Osteoblast (primary cell): ENCODE results near the gene RNF31. TPM values are rescaled to one million over a fixed set of nuclear protein-coding genes. Genes with fewer than 3 reads are reported as not detected.

Experiments used
- DNase-seq: peaks from one replicate; pipeline ENCODE4 v3.0.0; 2011; ENCODE audit warnings: low spot score, mixed read lengths; ENCODE audit not compliant: insufficient read length; ENCODE audit errors: missing footprints
- H2AFZ ChIP-seq: 2 replicates; pipeline ENCODE4 v1.6.0; 2011; ENCODE audit warnings: mild to moderate bottlenecking, low read length
- H3K27ac ChIP-seq: 2 replicates; pipeline ENCODE4 v1.5.1; 2011; ENCODE audit warnings: mild to moderate bottlenecking, low read depth, low read length, moderate library complexity
- H3K27me3 ChIP-seq: 2 replicates; pipeline ENCODE4 v1.6.0; 2012; ENCODE audit warnings: mild to moderate bottlenecking, control low read depth, inconsistent platforms, low read length, moderate library complexity; ENCODE audit not compliant: insufficient read depth
- H3K36me3 ChIP-seq: 2 replicates; pipeline ENCODE4 v1.5.1; 2011; ENCODE audit warnings: mild to moderate bottlenecking, low read length, control low read depth, moderate library complexity; ENCODE audit not compliant: insufficient read depth
- H3K4me1 ChIP-seq: 2 replicates; pipeline ENCODE4 v1.5.1; 2011; ENCODE audit warnings: mild to moderate bottlenecking, low read length, control low read depth, moderate library complexity; ENCODE audit not compliant: insufficient read depth
- H3K4me2 ChIP-seq: 2 replicates; pipeline ENCODE4 v1.6.0; 2011; ENCODE audit warnings: mild to moderate bottlenecking, low read length; ENCODE audit not compliant: insufficient read depth
- H3K4me3 ChIP-seq: fragments of 200-600 bp; sonication (generic); 3 replicates; pipeline ENCODE4 v1.5.1; 2012; ENCODE audit warnings: mild to moderate bottlenecking, low read length, inconsistent platforms; ENCODE audit not compliant: insufficient read depth
- H3K79me2 ChIP-seq: 2 replicates; pipeline ENCODE4 v1.6.0; 2012; ENCODE audit warnings: mild to moderate bottlenecking, low read length, control low read depth, inconsistent platforms; ENCODE audit not compliant: insufficient read depth
- H3K9me3 ChIP-seq: 2 replicates; pipeline ENCODE4 v1.5.1; 2011; ENCODE audit warnings: low read depth, low read length, control low read depth
- H4K20me1 ChIP-seq: 2 replicates; pipeline ENCODE4 v1.6.0; 2012; ENCODE audit warnings: mild to moderate bottlenecking, low read length, control low read depth; ENCODE audit not compliant: insufficient read depth
- CTCF ChIP-seq: IDR thresholded peaks from 2 replicates; pipeline ENCODE4 v1.5.1; 2011; ENCODE audit warnings: mild to moderate bottlenecking, low read depth, low read length, moderate library complexity; ENCODE audit errors: extremely low read depth
- total RNA-seq: library from RNA; depleted of rRNA; stranded (reverse); fragments of >200 nt; gene quantifications from 2 replicates; pipeline ENCODE4 v1.2.3, GENCODE V29; 2012

Gene RNF31
- total RNA-seq, 1 donor: 49.6 TPM

GRCh38 chr14:24182110-24182882 lies 35.0 kb downstream of the RNF31 start:
- Histone ChIP-seq H4K20me1 (peaks cover 4% of the 10 kb centered on the region), H2AFZ (no peak overlapping the region), H3K79me2 (peaks cover 14% of the 10 kb centered on the region), H3K4me2 (no peak overlapping the region), H3K9me3 (no peaks in the 10 kb centered on the region), H3K27me3 (no peaks in the 10 kb centered on the region), H3K36me3 (peaks cover 80% of the 10 kb centered on the region), H3K4me1 (peaks cover 7% of the 10 kb centered on the region), H3K27ac (no peak overlapping the region), H3K4me3 (no peak overlapping the region)
- TF ChIP-seq CTCF: no peak
- DNase-seq: peak; percentile 74

GRCh38 chr14:24183014-24183481 lies 35.8 kb downstream of the RNF31 start:
- Histone ChIP-seq H3K4me3 (no peak overlapping the region), H2AFZ (no peak overlapping the region), H4K20me1 (peaks cover 4% of the 10 kb centered on the region), H3K27ac (no peak overlapping the region), H3K79me2 (peaks cover 21% of the 10 kb centered on the region), H3K9me3 (no peaks in the 10 kb centered on the region), H3K4me1 (peaks cover 14% of the 10 kb centered on the region), H3K4me2 (no peak overlapping the region), H3K36me3 (peaks cover 77% of the 10 kb centered on the region), H3K27me3 (no peaks in the 10 kb centered on the region)
- DNase-seq: no peak
- no peak for TF ChIP-seq CTCF

GRCh38 chr14:24184104-24184970 lies 37.0 kb downstream of the RNF31 start:
- Histone ChIP-seq H3K36me3 (peaks cover 66% of the 10 kb centered on the region), H3K4me1 (peaks cover 18% of the 10 kb centered on the region), H3K27ac (no peak overlapping the region), H3K9me3 (no peaks in the 10 kb centered on the region), H3K4me2 (no peak overlapping the region), H2AFZ (no peak overlapping the region), H3K4me3 (no peak overlapping the region), H3K79me2 (peaks cover 25% of the 10 kb centered on the region), H4K20me1 (peaks cover 4% of the 10 kb centered on the region), H3K27me3 (no peaks in the 10 kb centered on the region)
- TF ChIP-seq CTCF: no peak
- no peak for DNase-seq

- Histone ChIP-seq H3K4me3 (no peak overlapping the region), H3K27ac (no peak overlapping the region), H3K4me2 (no peak overlapping the region), H2AFZ (no peak overlapping the region), H3K27me3 (no peaks in the 10 kb centered on the region), H4K20me1 (peaks cover 4% of the 10 kb centered on the region), H3K4me1 (peaks cover 15% of the 10 kb centered on the region), H3K9me3 (no peaks in the 10 kb centered on the region), H3K79me2 (peaks cover 25% of the 10 kb centered on the region), H3K36me3 (peaks cover 61% of the 10 kb centered on the region)
- no peak for DNase-seq
- TF ChIP-seq CTCF: no peak
These were observed 37.7 kb downstream of the RNF31 start for GRCh38 chr14:24185026-24185425.
